Neuronal stem cell (in vitro differentiated cells): ENCODE data around the gene PDZD2.
A peak's percentile ranks its signal among the peaks of the same experiment; 100 is the strongest.

Experiments
- DNase-seq: peaks from one replicate; pipeline ENCODE4 v3.0.0-alpha.2; 2013; ENCODE audit warnings: low spot score
- H2AFZ ChIP-seq: one replicate; pipeline ENCODE4 v1.6.1; 2013; ENCODE audit warnings: mild to moderate bottlenecking, low read length, inconsistent platforms
- H2AK5ac ChIP-seq: 2 replicates; pipeline ENCODE4 v1.6.1; 2013; ENCODE audit warnings: low read depth, mild to moderate bottlenecking, inconsistent platforms, low read length, moderate library complexity, mixed read lengths
- H2BK120ac ChIP-seq: 2 replicates; pipeline ENCODE4 v1.6.1; 2013; ENCODE audit warnings: low read depth, mild to moderate bottlenecking, inconsistent platforms, low read length, moderate library complexity, mixed read lengths
- H2BK12ac ChIP-seq: one replicate; pipeline ENCODE4 v1.6.1; 2013; ENCODE audit warnings: low read length, inconsistent platforms
- H2BK15ac ChIP-seq: 2 replicates; pipeline ENCODE4 v1.6.1; 2013; ENCODE audit warnings: mild to moderate bottlenecking, low read length, inconsistent platforms, mixed read lengths
- H2BK5ac ChIP-seq: one replicate; pipeline ENCODE4 v1.6.1; 2013; ENCODE audit warnings: inconsistent platforms, mild to moderate bottlenecking, low read length, moderate library complexity
- H3K14ac ChIP-seq: one replicate; pipeline ENCODE4 v1.6.1; 2013; ENCODE audit warnings: low read length, inconsistent platforms
- H3K18ac ChIP-seq: 2 replicates; pipeline ENCODE4 v1.6.1; 2013; ENCODE audit warnings: low read length, inconsistent platforms
- H3K23ac ChIP-seq: 2 replicates; pipeline ENCODE4 v1.6.1; 2013; ENCODE audit warnings: low read depth, mild to moderate bottlenecking, mixed read lengths, low read length, inconsistent platforms; ENCODE audit not compliant: poor library complexity
- H3K27ac ChIP-seq: replicated peaks from 3 replicates; pipeline ENCODE4 v1.5.1; 2013; ENCODE audit warnings: low read length, inconsistent platforms
- H3K27me3 ChIP-seq, 3 experiments: 2 replicates each; pipeline ENCODE4 v1.6.1; 2013; ENCODE audit warnings: low read length in 3 of 3, mild to moderate bottlenecking in 2 of 3, inconsistent platforms in 1 of 3, low read depth in 1 of 3, mixed read lengths in 1 of 3, moderate library complexity in 1 of 3; ENCODE audit not compliant: control insufficient read depth in 3 of 3, insufficient read depth in 3 of 3
- H3K36me3 ChIP-seq, 2 donors: replicated peaks in 1 of 2; 2 replicates each; pipeline ENCODE4 v1.6.1; 2013; ENCODE audit warnings: low read length in 2 of 2; ENCODE audit not compliant: control insufficient read depth in 2 of 2, insufficient read depth in 2 of 2
- H3K4ac ChIP-seq: 2 replicates; pipeline ENCODE4 v1.6.1; 2013; ENCODE audit warnings: inconsistent platforms, mild to moderate bottlenecking, low read length, moderate library complexity
- H3K4me1 ChIP-seq, 2 donors: 1 replicate in 1 of 2; 2 replicates in 1 of 2; pipeline ENCODE4 v1.6.1; 2013; ENCODE audit warnings: low read length in 2 of 2, low read depth in 1 of 2; ENCODE audit not compliant: control insufficient read depth in 2 of 2, insufficient read depth in 1 of 2
- H3K4me2 ChIP-seq: one replicate; pipeline ENCODE4 v1.6.1; 2013; ENCODE audit warnings: mild to moderate bottlenecking, low read length, inconsistent platforms; ENCODE audit not compliant: insufficient read depth, poor library complexity, severe bottlenecking
- H3K4me3 ChIP-seq, 2 donors: 2 replicates each; pipeline ENCODE4 v1.5.1; 2013; ENCODE audit warnings: low read length in 2 of 2, mild to moderate bottlenecking in 2 of 2, inconsistent platforms in 1 of 2, moderate library complexity in 1 of 2
- H3K79me1 ChIP-seq: one replicate; pipeline ENCODE4 v1.6.1; 2013; ENCODE audit warnings: low read depth, mild to moderate bottlenecking, inconsistent platforms, low read length, moderate library complexity
- H3K9ac ChIP-seq: one replicate; pipeline ENCODE4 v1.6.1; 2013; ENCODE audit warnings: mild to moderate bottlenecking, low read depth, low read length, inconsistent platforms; ENCODE audit not compliant: poor library complexity
- H3K9me3 ChIP-seq, 2 donors: replicated peaks in 1 of 2; 2 replicates each; pipeline versions ENCODE3 to v1.6.1; 2013; ENCODE audit warnings: low read length in 2 of 2, mild to moderate bottlenecking in 2 of 2, inconsistent platforms in 1 of 2, low read depth in 1 of 2, mixed read lengths in 1 of 2, moderate library complexity in 1 of 2; ENCODE audit not compliant: control insufficient read depth in 2 of 2, insufficient read depth in 1 of 2
- H4K8ac ChIP-seq: one replicate; pipeline ENCODE4 v1.6.1; 2013; ENCODE audit warnings: low read depth, mild to moderate bottlenecking, inconsistent platforms, low read length, moderate library complexity
- H4K91ac ChIP-seq: one replicate; pipeline ENCODE4 v1.6.1; 2013; ENCODE audit warnings: low read length, low read depth, mild to moderate bottlenecking, inconsistent platforms; ENCODE audit not compliant: poor library complexity
- WGBS, 2 donors: extraction: QIAGEN DNeasy Blood & Tissue Kit; methylation state at CpG; one replicate each; pipeline ENCODE4 v1.1.7; 2013; ENCODE audit warnings: missing lambda C conversion rate in 2 of 2, mixed read lengths in 1 of 2; ENCODE audit not compliant: insufficient read length in 2 of 2, insufficient replicate concordance in 1 of 2; ENCODE audit errors: extremely low coverage in 2 of 2; 5-methylcytosine and 5-hydroxymethylcytosine counted together

PDZD2 gene

DNA sequence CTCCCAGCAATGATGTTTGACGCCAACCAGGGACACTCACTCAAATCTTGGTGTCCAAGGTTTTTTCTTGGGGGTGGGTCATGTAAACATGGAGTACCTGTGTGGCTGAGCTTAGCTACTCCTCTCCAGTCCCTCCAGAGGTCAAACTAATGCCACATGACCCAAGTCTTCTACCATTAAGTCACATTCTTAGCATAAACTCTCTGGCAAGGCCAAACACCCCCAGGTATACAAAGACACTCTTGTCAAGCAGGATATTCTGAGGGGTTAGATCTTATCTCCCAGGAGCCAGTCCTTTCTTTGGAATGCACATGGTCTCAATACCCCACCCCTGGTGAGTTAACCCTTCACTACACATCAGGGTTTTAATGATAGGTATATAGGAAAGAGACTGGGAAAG lies 161.4 kb downstream of the PDZD2 start:
- no peak overlapping the region for H2BK15ac ChIP-seq
- H3K9ac ChIP-seq: no peak overlapping the region
- no peak overlapping the region for H4K91ac ChIP-seq
- no peaks in the 10 kb centered on the region for H3K4me1 ChIP-seq
- no CpG with 5 or more reads among the region's 1 CpG for WGBS, 2 donors
- H3K27me3 ChIP-seq: no peaks in the 10 kb centered on the region
- H2BK5ac ChIP-seq: no peak overlapping the region
- H3K4me2 ChIP-seq: no peak overlapping the region
- no peak overlapping the region for H3K14ac ChIP-seq
- no peak overlapping the region for H4K8ac ChIP-seq
- no peak overlapping the region for H3K23ac ChIP-seq
- no peak overlapping the region for H2BK12ac ChIP-seq
- H3K36me3 ChIP-seq: no peaks in the 10 kb centered on the region
- H2AK5ac ChIP-seq: no peak overlapping the region
- no peak overlapping the region for H3K4ac ChIP-seq
- H3K9me3 ChIP-seq: no peaks in the 10 kb centered on the region
- H3K27ac ChIP-seq: no peak overlapping the region
- DNase-seq: no peak
- H2AFZ ChIP-seq: no peak overlapping the region
- H3K18ac ChIP-seq: no peak overlapping the region
- no peak overlapping the region for H2BK120ac ChIP-seq
- no peak overlapping the region for H3K4me3 ChIP-seq
- H3K79me1 ChIP-seq: no peaks in the 10 kb centered on the region

DNA sequence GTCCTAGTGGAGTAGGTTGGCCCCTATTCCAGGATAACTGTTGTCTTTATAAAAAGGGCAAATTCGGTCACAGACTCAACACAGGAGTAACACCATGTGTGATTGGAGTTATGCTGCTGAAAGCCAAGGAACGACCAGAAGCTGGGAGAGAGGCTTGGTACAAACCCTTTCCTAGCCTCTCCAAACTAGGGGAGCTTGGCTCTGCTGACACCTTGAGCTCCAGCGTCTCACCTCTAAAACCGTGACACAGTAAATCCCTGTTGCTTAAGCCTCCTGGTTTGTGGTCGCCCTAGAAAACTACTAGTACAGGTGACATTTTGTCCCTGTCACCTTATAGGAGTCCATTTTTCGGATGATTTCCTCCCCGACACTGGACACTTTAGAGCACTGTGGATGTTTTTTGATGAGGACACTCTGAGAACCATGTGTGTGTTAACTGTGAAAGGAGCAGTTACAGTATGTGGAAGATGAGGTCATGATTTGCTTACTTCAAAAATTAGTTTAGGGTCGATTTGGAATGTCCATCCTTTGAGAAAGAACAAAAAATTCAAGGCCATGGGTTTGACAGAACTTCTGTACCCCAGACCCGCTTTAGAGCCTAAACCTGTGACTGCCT lies 167.0 kb downstream of the PDZD2 start:
- Histone ChIP-seq H3K79me1 (no peaks in the 10 kb centered on the region), H4K8ac (no peak overlapping the region), H2BK5ac (no peak overlapping the region), H2AK5ac (no peak overlapping the region), H3K4me1 (peaks cover 0 to 1% of the 10 kb centered on the region in 2 donors), H2BK12ac (no peak overlapping the region), H3K4ac (no peak overlapping the region), H3K27ac (no peak overlapping the region), H3K9me3 (no peaks in the 10 kb centered on the region), H3K4me3 (no peak overlapping the region), H3K14ac (no peak overlapping the region), H2BK15ac (no peak overlapping the region), H2BK120ac (no peak overlapping the region), H2AFZ (no peak overlapping the region), H3K18ac (no peak overlapping the region), H3K9ac (no peak overlapping the region), H3K4me2 (no peak overlapping the region), H4K91ac (no peak overlapping the region), H3K27me3 (no peaks in the 10 kb centered on the region), H3K36me3 (no peaks in the 10 kb centered on the region), H3K23ac (no peak overlapping the region)
- no CpG with 5 or more reads among the region's 9 CpGs for WGBS, 2 donors
- no peak for DNase-seq

DNA sequence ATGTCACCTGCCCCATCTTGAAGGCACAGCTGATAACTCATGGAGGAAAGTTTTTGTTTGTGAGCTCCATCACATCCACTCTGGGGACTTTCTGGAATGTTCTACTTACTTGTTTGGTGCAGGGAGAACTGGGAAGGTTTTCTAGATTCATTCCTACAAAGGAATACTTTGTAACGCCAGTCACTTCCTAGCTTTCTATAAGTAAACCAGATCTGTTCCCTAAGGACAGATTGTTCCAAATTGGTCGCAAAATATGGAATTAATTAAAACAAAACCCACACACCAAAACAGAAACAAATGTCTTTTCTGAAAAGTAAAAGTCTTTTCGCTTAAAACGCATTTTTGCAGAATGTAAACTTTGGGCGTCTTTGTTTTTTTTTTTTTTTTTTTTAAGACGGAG lies 167.6 kb downstream of the PDZD2 start:
- Histone ChIP-seq H2BK5ac (no peak overlapping the region), H2BK120ac (no peak overlapping the region), H3K36me3 (no peaks in the 10 kb centered on the region), H4K8ac (no peak overlapping the region), H3K4ac (no peak overlapping the region), H2AK5ac (no peak overlapping the region), H3K4me1 (peaks cover 0 to 1% of the 10 kb centered on the region in 2 donors), H4K91ac (no peak overlapping the region), H2BK12ac (no peak overlapping the region), H3K4me3 (no peak overlapping the region), H2AFZ (no peak overlapping the region), H2BK15ac (no peak overlapping the region), H3K9ac (no peak overlapping the region), H3K23ac (no peak overlapping the region), H3K9me3 (no peaks in the 10 kb centered on the region), H3K27me3 (no peaks in the 10 kb centered on the region), H3K27ac (no peak overlapping the region), H3K79me1 (no peaks in the 10 kb centered on the region), H3K4me2 (no peak overlapping the region), H3K18ac (no peak overlapping the region), H3K14ac (no peak overlapping the region)
- no peak for DNase-seq
- no CpG with 5 or more reads among the region's 6 CpGs for WGBS, 2 donors

DNA sequence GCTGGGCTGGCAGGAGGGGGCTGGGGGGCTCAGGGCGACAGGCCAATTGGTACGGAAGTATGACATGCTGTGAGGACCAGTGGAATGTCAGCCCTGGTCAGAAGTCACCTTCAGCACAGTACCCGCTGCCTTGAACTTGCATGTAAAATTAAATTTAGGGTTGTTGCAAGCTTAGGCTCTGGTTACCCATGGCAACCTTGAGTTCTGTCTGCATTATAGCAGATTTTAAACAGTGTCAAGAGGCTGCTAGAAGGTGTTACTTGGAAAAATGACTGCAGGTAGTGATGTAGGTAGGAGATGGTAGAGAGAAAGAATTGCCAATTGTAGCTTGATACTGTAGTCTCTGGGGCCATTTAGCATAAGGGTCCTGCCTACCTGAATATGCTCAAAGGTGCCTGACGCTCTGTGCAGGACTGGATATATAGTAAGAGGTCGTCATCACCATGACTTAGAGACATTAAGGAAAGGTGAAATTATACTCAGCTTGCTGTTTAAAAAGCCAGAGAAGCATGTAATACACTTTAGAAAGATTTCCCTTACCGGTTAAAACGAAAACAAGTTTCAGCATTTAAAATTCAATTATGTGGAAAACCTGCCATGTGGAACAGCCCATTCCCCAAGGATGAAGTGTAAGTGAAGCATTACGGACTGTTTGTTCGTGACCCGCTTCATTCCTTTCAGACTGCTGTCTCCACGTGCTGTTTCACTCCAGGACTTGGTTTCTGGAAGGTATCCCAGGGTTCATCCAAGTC lies 169.0 kb downstream of the PDZD2 start:
- Histone ChIP-seq H3K79me1 (no peaks in the 10 kb centered on the region), H2BK120ac (no peak overlapping the region), H3K9ac (no peak overlapping the region), H3K14ac (no peak overlapping the region), H2BK15ac (no peak overlapping the region), H2AK5ac (peak overlapping the region; percentile 26), H3K4me2 (no peak overlapping the region), H4K8ac (no peak overlapping the region), H4K91ac (no peak overlapping the region), H3K27ac (no peak overlapping the region), H3K9me3 (no peaks in the 10 kb centered on the region), H3K27me3 (no peaks in the 10 kb centered on the region), H2BK5ac (no peak overlapping the region), H2AFZ (no peak overlapping the region), H3K4me3 (no peak overlapping the region), H3K4me1 (peaks cover 0 to 1% of the 10 kb centered on the region in 2 donors), H3K18ac (no peak overlapping the region), H3K4ac (no peak overlapping the region), H2BK12ac (no peak overlapping the region), H3K23ac (no peak overlapping the region), H3K36me3 (no peaks in the 10 kb centered on the region)
- no CpG with 5 or more reads among the region's 11 CpGs for WGBS, 2 donors
- DNase-seq: no peak
